Central memory CD8-positive, alpha-beta T cell (primary cell): ENCODE results near the gene ASB18.

Source experiments
- ATAC-seq: fragments of 150-1000 bp; cut with Tn5 transposase; replicated peaks from 2 replicates; pipeline ENCODE4 v1.10.0; 2022; ENCODE audit warnings: mild to moderate bottlenecking, moderate FRiP score, moderate number of reproducible peaks; ENCODE audit not compliant: poor library complexity, severe bottlenecking; ENCODE audit errors: extremely low read depth
- DNase-seq, 2 donors: peaks; one replicate each; pipeline ENCODE4 v3.0.0; 2021; ENCODE audit warnings: low spot score in 2 of 2
- H3K27ac Mint-ChIP-seq: one replicate; pipeline ENCODE4 v1.8.0; 2022; ENCODE audit warnings: low read depth, mild to moderate bottlenecking, moderate library complexity, mixed read lengths
- H3K27me3 Mint-ChIP-seq: one replicate; pipeline ENCODE4 v1.8.0; 2022; ENCODE audit warnings: mixed read lengths
- H3K36me3 Mint-ChIP-seq: one replicate; pipeline ENCODE4 v1.8.0; 2022; ENCODE audit warnings: mild to moderate bottlenecking, moderate library complexity, mixed read lengths; ENCODE audit not compliant: insufficient read depth
- H3K4me1 Mint-ChIP-seq: one replicate; pipeline ENCODE4 v1.8.0; 2022; ENCODE audit warnings: mixed read lengths
- H3K4me3 Mint-ChIP-seq: one replicate; pipeline ENCODE4 v1.8.0; 2022; ENCODE audit warnings: mild to moderate bottlenecking, moderate library complexity, mixed read lengths
- H3K9me3 Mint-ChIP-seq: one replicate; pipeline ENCODE4 v1.8.0; 2022; ENCODE audit warnings: mixed read lengths

ASB18 gene

DNA sequence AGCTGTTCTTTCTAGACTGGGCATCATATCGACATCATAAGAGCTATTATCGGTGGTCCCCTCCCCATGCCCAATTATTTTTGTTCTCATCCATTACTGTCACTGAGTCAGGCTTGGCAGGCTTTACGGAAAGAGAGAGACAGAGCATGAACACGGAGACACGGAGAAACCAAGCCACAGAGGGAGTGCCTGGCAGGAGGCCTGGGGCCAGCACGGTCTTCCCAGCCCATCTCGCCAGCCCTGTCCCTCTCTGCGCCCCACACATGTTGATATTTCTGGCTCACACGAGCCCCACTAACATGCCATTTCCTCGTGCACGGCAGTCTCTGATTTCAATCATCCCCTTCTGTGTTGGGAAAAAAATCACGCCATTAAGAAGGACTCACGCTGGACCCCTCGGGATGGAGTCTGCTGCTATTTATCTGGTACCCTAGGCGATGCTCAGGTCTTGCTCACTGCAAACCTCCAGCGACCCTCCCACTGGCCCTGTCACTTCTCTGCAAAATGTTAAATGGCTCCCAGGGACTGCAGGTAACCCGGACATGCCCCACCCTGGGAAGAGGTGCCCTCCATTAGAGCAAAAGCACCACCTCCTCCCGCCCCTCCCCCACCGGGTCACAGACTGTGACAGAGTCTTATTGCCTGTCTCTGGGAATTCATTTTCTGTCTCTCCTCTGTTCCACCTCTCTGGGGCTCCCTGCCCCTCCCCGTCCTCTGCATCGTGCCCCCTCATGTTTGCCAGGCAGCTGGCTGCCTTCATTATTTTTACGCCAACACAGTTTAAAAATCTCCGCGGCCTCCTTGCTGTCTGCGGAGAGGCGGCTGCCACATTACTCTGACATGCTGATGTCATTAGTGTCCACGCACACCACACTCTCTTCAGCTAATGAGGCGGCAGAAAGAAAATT lies 55.9 kb downstream of the ASB18 start:
- H3K4me1 Mint-ChIP-seq, result no peaks in the 10 kb centered on the region
- no peaks in the 10 kb centered on the region for H3K36me3 Mint-ChIP-seq
- ATAC-seq (no peak), DNase-seq (no peak)
- no peak overlapping the region for H3K4me3 Mint-ChIP-seq
- no peaks in the 10 kb centered on the region for H3K9me3 Mint-ChIP-seq
- peaks cover 32% of the 10 kb centered on the region for H3K27me3 Mint-ChIP-seq
- no peak overlapping the region for H3K27ac Mint-ChIP-seq

DNA sequence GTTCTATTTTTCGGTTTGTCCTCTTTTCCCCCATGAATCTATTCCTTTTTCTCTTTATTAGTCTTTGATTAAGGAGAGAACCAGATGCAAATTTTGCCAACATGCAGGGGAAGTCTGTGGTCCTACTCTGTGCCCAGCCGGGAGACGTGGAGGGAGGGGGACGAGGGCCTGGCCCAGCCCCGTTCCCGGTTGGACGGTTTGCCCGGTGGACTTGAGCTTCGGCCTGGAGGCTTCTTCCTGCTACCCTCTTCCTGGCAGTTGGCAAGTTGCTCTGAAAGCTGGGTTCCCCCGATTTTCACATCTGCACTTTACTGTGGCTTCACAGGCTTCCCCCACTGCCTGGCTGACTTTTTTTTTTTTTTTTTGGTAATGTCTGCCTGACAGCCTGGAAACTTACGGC lies 56.7 kb downstream of the ASB18 start:
- Mint-ChIP-seq H3K9me3 (no peaks in the 10 kb centered on the region), H3K27me3 (peaks cover 24% of the 10 kb centered on the region), H3K4me3 (no peak overlapping the region), H3K36me3 (no peaks in the 10 kb centered on the region), H3K4me1 (no peaks in the 10 kb centered on the region), H3K27ac (no peak overlapping the region)
- ATAC-seq, result no peak
- DNase-seq, result no peak

GRCh38 chr2:236205867-236206645 lies 58.1 kb downstream of the ASB18 start:
- Mint-ChIP-seq H3K27ac (no peak overlapping the region), H3K27me3 (peaks cover 17% of the 10 kb centered on the region), H3K4me1 (no peaks in the 10 kb centered on the region), H3K4me3 (no peak overlapping the region), H3K9me3 (no peaks in the 10 kb centered on the region), H3K36me3 (no peaks in the 10 kb centered on the region)
- DNase-seq, result no peak
- ATAC-seq, result no peak

DNA sequence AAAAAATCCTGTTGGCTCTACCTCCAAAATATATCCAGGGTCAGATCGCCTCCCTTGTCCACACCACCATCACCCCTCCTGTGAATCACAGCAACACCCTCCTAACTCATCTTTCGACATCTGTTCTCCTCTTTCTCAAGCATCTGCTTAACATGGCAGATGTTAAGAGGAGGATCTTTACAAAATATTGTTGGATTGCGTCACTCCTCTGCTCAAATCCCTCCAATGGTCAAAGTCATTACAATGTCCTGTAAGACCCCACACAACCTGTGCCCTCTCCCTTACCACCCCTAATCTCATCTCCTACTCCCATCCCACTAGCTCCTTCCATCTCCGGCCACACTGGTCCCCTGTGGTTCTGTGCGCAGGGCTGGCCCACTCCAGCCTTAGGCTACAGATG lies 59.3 kb downstream of the ASB18 start:
- Mint-ChIP-seq H3K4me1 (no peaks in the 10 kb centered on the region), H3K9me3 (no peaks in the 10 kb centered on the region), H3K36me3 (no peaks in the 10 kb centered on the region), H3K4me3 (no peak overlapping the region), H3K27me3 (peaks cover 15% of the 10 kb centered on the region), H3K27ac (no peak overlapping the region)
- ATAC-seq (no peak), DNase-seq (no peak)

DNA sequence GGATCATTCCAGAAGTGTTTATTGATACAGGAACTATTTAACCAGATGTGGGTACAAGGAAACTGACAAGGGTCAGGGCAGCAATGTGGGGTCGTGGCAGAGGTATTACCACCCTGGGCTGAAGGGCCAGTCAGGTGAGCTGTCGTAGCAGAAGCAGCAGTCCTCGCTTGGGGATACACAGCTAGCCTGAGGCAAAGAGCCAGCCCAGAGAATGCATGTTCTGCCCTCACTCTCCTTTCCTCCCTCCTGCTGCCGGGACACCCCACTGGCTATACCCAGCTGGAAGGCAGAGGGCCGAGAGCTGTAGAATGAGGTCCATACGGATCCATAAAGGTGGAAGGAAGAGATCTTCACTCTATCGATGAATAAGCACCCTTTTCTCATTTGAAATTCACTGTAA lies 63.8 kb downstream of the ASB18 start:
- Mint-ChIP-seq H3K4me1 (no peaks in the 10 kb centered on the region), H3K36me3 (no peaks in the 10 kb centered on the region), H3K4me3 (no peak overlapping the region), H3K27ac (no peak overlapping the region), H3K27me3 (peaks cover 41% of the 10 kb centered on the region), H3K9me3 (no peaks in the 10 kb centered on the region)
- DNase-seq, result no peak
- ATAC-seq, result no peak

DNA sequence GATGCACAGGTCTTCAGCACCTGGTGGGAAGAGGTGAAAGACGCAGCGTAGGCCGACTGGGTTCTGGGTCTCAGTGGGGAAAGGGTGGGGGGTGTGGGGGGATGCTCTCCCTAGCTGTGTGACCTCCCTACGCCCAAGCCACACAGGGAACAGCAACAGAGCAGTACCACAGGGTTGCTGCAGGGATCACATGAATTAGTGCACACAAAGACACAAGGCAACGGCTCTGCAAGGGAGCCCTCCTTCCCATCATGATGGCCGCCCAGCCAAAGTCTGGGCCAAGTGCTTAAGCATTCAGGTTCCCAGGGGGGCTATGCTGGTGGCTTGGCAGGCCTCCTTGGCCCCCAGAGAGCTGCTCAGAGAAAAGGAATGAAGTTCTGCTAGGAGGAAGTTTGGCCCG lies 67.8 kb downstream of the ASB18 start:
- H3K27ac Mint-ChIP-seq, result no peak overlapping the region
- peaks cover 63% of the 10 kb centered on the region for H3K27me3 Mint-ChIP-seq
- DNase-seq, result no peak
- H3K36me3 Mint-ChIP-seq, result no peaks in the 10 kb centered on the region
- ATAC-seq, result no peak
- H3K9me3 Mint-ChIP-seq, result no peaks in the 10 kb centered on the region
- no peaks in the 10 kb centered on the region for H3K4me1 Mint-ChIP-seq
- H3K4me3 Mint-ChIP-seq, result no peak overlapping the region

DNA sequence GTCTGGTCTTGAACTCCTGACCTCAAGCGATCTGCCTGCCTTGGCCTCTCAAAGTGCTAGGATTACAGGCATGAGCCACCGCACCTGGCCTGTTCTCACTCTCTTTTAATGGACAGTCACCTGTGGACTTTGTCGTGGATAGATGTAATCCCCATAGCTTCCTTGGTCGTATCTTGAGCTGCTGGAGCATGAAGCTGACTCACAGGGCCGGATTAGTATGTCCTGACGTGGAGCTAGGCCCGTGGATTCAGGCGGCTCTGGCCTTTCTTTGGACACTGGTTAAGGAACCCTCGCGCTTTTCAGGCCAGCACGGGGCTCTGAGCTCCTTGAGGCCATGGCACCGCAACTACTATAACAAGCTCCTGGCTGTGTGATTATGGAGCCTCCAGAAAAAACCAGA lies 68.5 kb downstream of the ASB18 start:
- Mint-ChIP-seq H3K4me1 (no peaks in the 10 kb centered on the region), H3K36me3 (no peaks in the 10 kb centered on the region), H3K4me3 (no peak overlapping the region), H3K9me3 (no peaks in the 10 kb centered on the region), H3K27ac (no peak overlapping the region), H3K27me3 (peaks cover 62% of the 10 kb centered on the region)
- DNase-seq (no peak), ATAC-seq (no peak)

GRCh38 chr2:236194786-236195185 lies 69.4 kb downstream of the ASB18 start:
- H3K4me1 Mint-ChIP-seq, result no peaks in the 10 kb centered on the region
- ATAC-seq, result no peak
- peaks cover 53% of the 10 kb centered on the region for H3K27me3 Mint-ChIP-seq

DNA sequence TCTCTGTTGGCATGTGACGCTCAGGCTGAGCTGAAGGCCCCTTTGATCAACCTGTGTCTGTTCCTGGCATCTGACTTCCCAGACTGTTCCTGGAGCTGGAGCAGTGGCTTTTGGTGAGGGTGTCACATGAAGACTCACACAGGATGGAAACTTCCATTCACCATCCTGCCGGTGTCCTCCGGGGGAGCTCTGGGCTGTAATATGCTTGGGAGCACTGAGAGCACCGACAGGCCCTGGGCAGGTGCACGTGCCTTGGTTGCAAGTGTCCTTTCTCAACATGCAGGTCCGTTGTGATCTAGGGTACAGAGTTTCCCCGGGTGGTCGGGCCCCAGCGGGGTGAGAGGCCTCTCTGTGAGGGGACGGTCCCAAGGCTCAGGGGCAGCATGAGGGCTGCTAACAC lies 71.2 kb downstream of the ASB18 start:
- ATAC-seq (no peak), DNase-seq (no peak)
- peaks cover 41% of the 10 kb centered on the region for H3K27me3 Mint-ChIP-seq
- H3K9me3 Mint-ChIP-seq, result no peaks in the 10 kb centered on the region
- H3K4me1 Mint-ChIP-seq, result no peaks in the 10 kb centered on the region
- H3K27ac Mint-ChIP-seq, result no peak overlapping the region
- no peaks in the 10 kb centered on the region for H3K36me3 Mint-ChIP-seq
- H3K4me3 Mint-ChIP-seq, result no peak overlapping the region

More at GRCh38 chr2:236194786-236195185, 69.4 kb downstream of the ASB18 start:
- H3K9me3 Mint-ChIP-seq, result no peaks in the 10 kb centered on the region
- no peak overlapping the region for H3K27ac Mint-ChIP-seq
- H3K4me3 Mint-ChIP-seq, result no peak overlapping the region
- H3K36me3 Mint-ChIP-seq, result no peaks in the 10 kb centered on the region
- DNase-seq, result no peak

DNA sequence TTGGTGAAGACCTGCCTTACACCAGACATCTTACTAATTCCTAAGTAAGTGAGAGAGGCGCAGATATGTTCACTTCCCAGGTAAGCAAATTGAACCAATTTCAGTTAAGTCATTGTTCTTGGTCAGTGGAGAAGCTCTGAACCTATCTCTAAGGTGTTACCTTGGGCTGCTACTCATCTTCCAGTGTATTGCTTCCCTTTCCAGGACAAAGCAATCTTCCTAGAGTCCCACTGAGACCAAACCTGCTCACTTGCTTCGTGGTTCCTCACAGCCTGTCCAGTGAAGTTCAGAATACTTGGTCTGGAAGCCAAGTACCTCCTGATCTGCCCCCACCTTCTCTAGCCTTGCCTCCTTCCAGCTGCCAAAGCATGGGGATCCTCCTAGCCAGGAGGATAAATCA lies 73.5 kb downstream of the ASB18 start:
- DNase-seq (no peak), ATAC-seq (no peak)
- Mint-ChIP-seq H3K36me3 (no peaks in the 10 kb centered on the region), H3K9me3 (no peaks in the 10 kb centered on the region), H3K27me3 (peaks cover 47% of the 10 kb centered on the region), H3K27ac (no peak overlapping the region), H3K4me1 (no peaks in the 10 kb centered on the region), H3K4me3 (no peak overlapping the region)

- no peak for DNase-seq
- no peaks in the 10 kb centered on the region for H3K9me3 Mint-ChIP-seq
- no peak overlapping the region for H3K27ac Mint-ChIP-seq
- peaks cover 82% of the 10 kb centered on the region for H3K27me3 Mint-ChIP-seq
- ATAC-seq, result no peak
- peaks cover 3% of the 10 kb centered on the region for H3K36me3 Mint-ChIP-seq
- H3K4me1 Mint-ChIP-seq, result peaks cover 4% of the 10 kb centered on the region
- H3K4me3 Mint-ChIP-seq, result no peak overlapping the region
These were observed 79.5 kb downstream of the ASB18 start for GRCh38 chr2:236184701-236185100.

- H3K4me1 Mint-ChIP-seq, result peaks cover 5% of the 10 kb centered on the region
- no peak overlapping the region for H3K4me3 Mint-ChIP-seq
- no peak for ATAC-seq
- no peaks in the 10 kb centered on the region for H3K9me3 Mint-ChIP-seq
- H3K27ac Mint-ChIP-seq, result no peak overlapping the region
- peaks cover 96% of the 10 kb centered on the region for H3K27me3 Mint-ChIP-seq
- peaks cover 8% of the 10 kb centered on the region for H3K36me3 Mint-ChIP-seq
- no peak for DNase-seq
These were observed 83.3 kb downstream of the ASB18 start for GRCh38 chr2:236180831-236181453.
